ENCODE results near the gene SEMA3C. TPM values are rescaled to one million over a fixed set of nuclear protein-coding genes. Genes with fewer than 3 reads are reported as not detected.

SEMA3C gene
- total and polyA plus RNA-seq, 11 donors = 11.7 to 110 (median 67.6) TPM

- TF ChIP-seq POLR2A (IDR thresholded peaks at IDR 0.05) (no peak), CTCF (IDR thresholded peaks at IDR 0.05) (no peak)
- ATAC-seq = no peak
- Histone ChIP-seq H3K9me3 (no peaks in the 10 kb centered on the region), H3K36me3 (peaks cover 0 to 3% (median 0%) of the 10 kb centered on the region in 9 donors), H3K4me1 (peaks cover 0 to 11% (median under 1%) of the 10 kb centered on the region in 12 donors), H3K4me3 (no peak overlapping the region), H3K27ac (no peak overlapping the region), H3K27me3 (no peaks in the 10 kb centered on the region)
- 62 to 83% (median 77%) methylated on average over 3 of the region's 3 CpGs for WGBS, 4 donors
- intact Hi-C loops (cut with DNase I) = loop anchor here in 1 of 10 donors (10.0 kb wide), 1 partner anchor 623 kb away; no protein-coding TSS in a partner anchor
- no peak for DNase-seq
These were observed 97.0 kb downstream of the SEMA3C start for GRCh38 chr7:80821771-80822319.

- Histone ChIP-seq H3K36me3 (peaks cover 0 to 5% (median 0%) of the 10 kb centered on the region in 9 donors), H3K9me3 (no peaks in the 10 kb centered on the region), H3K4me1 (peaks cover 0 to 8% (median 0%) of the 10 kb centered on the region in 12 donors), H3K4me3 (no peak overlapping the region), H3K27ac (no peak overlapping the region), H3K27me3 (no peaks in the 10 kb centered on the region)
- no peak for TF ChIP-seq CTCF (IDR thresholded peaks at IDR 0.05)
- TF ChIP-seq POLR2A (IDR thresholded peaks at IDR 0.05) = no peak
- DNase-seq (no peak), ATAC-seq (no peak)
- intact Hi-C loops (cut with DNase I) = no loop called here
These were observed 99.3 kb downstream of the SEMA3C start for GRCh38 chr7:80819503-80819902.

- no peak for DNase-seq
- Histone ChIP-seq H3K4me3 (no peak overlapping the region), H3K27me3 (no peaks in the 10 kb centered on the region), H3K36me3 (peaks cover 0 to 5% (median 0%) of the 10 kb centered on the region in 9 donors), H3K9me3 (no peaks in the 10 kb centered on the region), H3K4me1 (peaks cover 0 to 4% (median 0%) of the 10 kb centered on the region in 12 donors), H3K27ac (no peak overlapping the region)
- WGBS, 4 donors = 91 to 92% (median 92%) methylated on average over 5 of the region's 5 CpGs
- intact Hi-C loops (cut with DNase I) = no loop called here
- TF ChIP-seq POLR2A (IDR thresholded peaks at IDR 0.05) (no peak), CTCF (IDR thresholded peaks at IDR 0.05) (no peak)
- no peak for ATAC-seq
These were observed 100.7 kb downstream of the SEMA3C start for GRCh38 chr7:80818181-80818580.

- no peaks in the 10 kb centered on the region for H3K27me3 ChIP-seq
- no peak overlapping the region for H3K4me3 ChIP-seq
- no peak for ATAC-seq
- H3K27ac ChIP-seq = no peak overlapping the region
- whole genome bisulfite sequencing, 4 donors = 47 to 59% (median 51%) methylated on average over 2 of the region's 2 CpGs
- intact Hi-C loops (cut with DNase I) = no loop called here
- peaks cover 0 to 5% (median 0%) of the 10 kb centered on the region in 9 donors for H3K36me3 ChIP-seq
- peaks cover 0 to 4% (median 0%) of the 10 kb centered on the region in 12 donors for H3K4me1 ChIP-seq
- no peak for DNase-seq
- TF ChIP-seq POLR2A (IDR thresholded peaks at IDR 0.05) (no peak), CTCF (IDR thresholded peaks at IDR 0.05) (no peak)
- H3K9me3 ChIP-seq = no peaks in the 10 kb centered on the region
These were observed 102.0 kb downstream of the SEMA3C start for GRCh38 chr7:80816806-80817205.
